ENCODE data around the gene TPRG1L.
"Not testable (repeated sequence)": the region's sequence is repeated elsewhere in the genome, so short reads cannot be mapped to it uniquely, and the experiment has no call there.

TPRG1L gene

GRCh38 chr1:3608154-3608553 lies 16.7 kb upstream of the TPRG1L start:
- no peak for DNase-seq (ENCODE audit: low read depth in 1 of 2, low spot score in 1 of 2)

GRCh38 chr1:3609016-3609768 lies 15.6 kb upstream of the TPRG1L start:
- DNase-seq (ENCODE audit: low read depth in 1 of 2, low spot score in 1 of 2), result no peak

- no peak for DNase-seq (ENCODE audit: low read depth in 1 of 2, low spot score in 1 of 2)
Observed at GRCh38 chr1:3609769-3610526, 14.9 kb upstream of the TPRG1L start.

DNA sequence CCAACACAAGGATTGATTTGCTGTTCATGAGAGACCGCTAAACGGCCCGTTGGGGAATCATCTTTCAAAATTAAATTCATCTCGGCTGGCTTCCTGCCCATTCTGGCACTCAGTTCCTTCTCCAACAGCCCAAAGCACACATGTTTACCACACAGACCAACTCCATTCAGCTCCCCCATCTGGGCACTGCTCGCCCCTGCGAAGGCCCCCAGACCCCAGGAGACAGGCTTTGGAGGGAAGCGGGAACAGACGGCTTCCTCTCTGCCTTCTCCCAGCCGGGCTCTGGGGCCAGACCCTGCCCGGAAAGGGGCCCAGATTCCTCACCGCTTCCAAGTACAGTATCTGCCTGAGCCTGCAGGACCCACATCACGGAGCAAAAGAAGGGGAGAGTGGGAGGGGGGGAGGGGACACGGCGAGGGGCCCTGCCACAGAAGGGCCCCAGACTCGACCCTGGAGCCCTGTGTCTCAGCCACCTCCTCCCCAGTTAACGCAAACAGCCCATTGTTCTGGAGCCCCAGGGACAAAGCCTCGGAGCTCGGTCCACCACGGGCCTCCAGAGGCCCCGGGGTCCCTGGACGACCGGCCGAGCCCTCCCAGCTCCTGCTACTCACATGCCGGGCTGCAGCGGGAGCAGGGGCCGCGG lies 14.2 kb upstream of the TPRG1L start:
- DNase-seq (ENCODE audit: low read depth in 1 of 2, low spot score in 1 of 2), result no peak

DNA sequence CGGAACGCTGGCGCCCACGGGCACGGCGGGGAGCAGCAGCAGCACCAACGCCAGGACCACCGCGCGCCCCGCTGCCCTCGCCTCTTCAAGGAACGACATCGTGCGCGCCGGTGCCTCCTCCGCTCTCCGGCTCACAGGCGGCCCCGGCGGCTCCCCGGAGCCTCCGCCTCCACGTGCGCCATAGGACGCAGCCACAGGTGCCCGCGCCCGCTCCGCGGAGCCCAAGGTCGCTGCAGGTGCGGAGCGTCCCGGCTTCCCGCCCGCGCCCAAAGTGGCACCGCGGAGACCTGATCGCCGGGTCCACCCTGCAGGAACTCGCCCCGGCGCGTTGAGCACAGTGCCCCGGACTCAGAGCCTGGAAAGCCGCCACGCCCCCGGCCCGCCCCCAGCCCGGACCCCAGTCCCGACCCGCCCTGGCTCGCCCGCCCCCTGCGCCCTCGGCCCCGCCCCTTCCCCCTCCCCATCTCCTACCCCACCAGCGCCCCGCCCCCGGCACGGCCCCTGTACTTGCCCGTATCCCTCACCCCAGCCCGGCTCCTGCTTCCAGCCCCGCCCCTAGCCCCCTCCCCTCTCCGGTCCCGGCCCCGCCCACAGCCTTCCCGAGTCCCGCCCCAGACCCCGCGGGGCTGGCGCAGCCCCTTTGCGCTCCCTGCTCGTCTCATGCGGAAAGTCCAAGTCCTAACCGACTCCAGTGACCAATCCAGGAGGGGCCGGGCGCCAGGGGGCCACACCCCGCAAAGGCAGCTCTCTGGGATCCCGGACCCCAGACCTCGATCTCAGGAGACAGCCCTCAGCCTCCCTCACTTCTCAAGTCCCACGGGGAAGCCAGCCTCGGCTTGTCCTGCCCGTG lies 13.4 kb upstream of the TPRG1L start, which contains the start of gene MEGF6:
Gene MEGF6, minus strand, starts transcription at position 339 of the 850 bp plus-strand sequence. Its CDS starts 240 bp downstream, at position 99.
- DNase-seq (ENCODE audit: low read depth in 1 of 2, low spot score in 1 of 2), result peak; percentile 31 to 59

- DNase-seq (ENCODE audit: low read depth in 1 of 2, low spot score in 1 of 2), result no peak
Observed at GRCh38 chr1:3612123-3612522, 12.7 kb upstream of the TPRG1L start.

GRCh38 chr1:3614755-3615742 lies 9.8 kb upstream of the TPRG1L start:
- no peak for DNase-seq (ENCODE audit: low read depth in 1 of 2, low spot score in 1 of 2)

- no peak for DNase-seq (ENCODE audit: low read depth in 1 of 2, low spot score in 1 of 2)
Observed at GRCh38 chr1:3616861-3617260, 8.0 kb upstream of the TPRG1L start.

GRCh38 chr1:3617806-3618345 lies 6.9 kb upstream of the TPRG1L start:
- no peak for DNase-seq (ENCODE audit: low read depth in 1 of 2, low spot score in 1 of 2)

- DNase-seq (ENCODE audit: low read depth in 1 of 2, low spot score in 1 of 2), result no peak
Observed at GRCh38 chr1:3618531-3618880, 6.3 kb upstream of the TPRG1L start.

- peak; percentile 27 to 56 for DNase-seq (ENCODE audit: low read depth in 1 of 2, low spot score in 1 of 2)
Observed at GRCh38 chr1:3618881-3619671, 5.7 kb upstream of the TPRG1L start.

- DNase-seq (ENCODE audit: low read depth in 1 of 2, low spot score in 1 of 2), result no peak
Observed at GRCh38 chr1:3620708-3621107, 4.1 kb upstream of the TPRG1L start.

- DNase-seq (ENCODE audit: low read depth in 1 of 2, low spot score in 1 of 2), result not testable (repeated sequence)
Observed at GRCh38 chr1:3621151-3621671, 3.6 kb upstream of the TPRG1L start.

DNA sequence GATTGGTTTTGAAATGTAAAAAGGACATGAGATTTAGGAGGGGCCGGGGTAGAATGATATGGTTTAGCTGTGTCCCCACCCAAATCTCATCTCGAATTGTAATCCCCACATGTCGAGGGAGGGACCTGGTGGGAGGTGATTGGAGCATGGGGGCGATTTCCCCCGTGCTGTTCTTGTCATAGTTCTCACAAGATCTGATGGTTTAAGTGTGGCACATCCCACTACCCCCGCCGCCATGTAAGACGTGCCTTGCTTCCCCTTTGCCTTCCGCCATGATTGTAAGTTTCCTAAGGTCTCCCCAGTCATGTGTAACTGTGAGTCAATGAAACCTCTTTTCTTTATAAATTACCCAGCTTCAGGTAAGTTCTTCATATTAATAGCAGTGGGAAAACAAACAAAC lies 2.7 kb upstream of the TPRG1L start:
- DNase-seq (ENCODE audit: low read depth in 1 of 2, low spot score in 1 of 2), result not testable (repeated sequence)

- DNase-seq (ENCODE audit: low read depth in 1 of 2, low spot score in 1 of 2), result no peak
Observed at GRCh38 chr1:3623441-3624199, 1.2 kb upstream of the TPRG1L start.

- DNase-seq (ENCODE audit: low read depth in 1 of 2, low spot score in 1 of 2), result no peak
Observed at GRCh38 chr1:3625151-3625907, 514 bp downstream of the TPRG1L start.

GRCh38 chr1:3626025-3626424 lies 1.2 kb downstream of the TPRG1L start:
- DNase-seq (ENCODE audit: low read depth in 1 of 2, low spot score in 1 of 2), result no peak
